22Rv1 (cell line): ENCODE results near the gene GPHN.

Experiments used
- H3K27ac ChIP-seq: fragments of 450-650 bp; 2 replicates; pipeline ENCODE4 v1.5.1; 2017
- ZFX ChIP-seq: fragments of 450-650 bp; IDR thresholded peaks from 2 replicates; pipeline ENCODE4 v1.6.1; 2017; ENCODE audit warnings: antibody characterized with exemption, borderline replicate concordance
- TF ChIP-seq, protein P1 (sequence below): fragments of 450-650 bp; IDR thresholded peaks from 2 replicates; pipeline ENCODE4 v1.5.1; 2017; ENCODE audit warnings: mild to moderate bottlenecking

The GPHN gene

DNA sequence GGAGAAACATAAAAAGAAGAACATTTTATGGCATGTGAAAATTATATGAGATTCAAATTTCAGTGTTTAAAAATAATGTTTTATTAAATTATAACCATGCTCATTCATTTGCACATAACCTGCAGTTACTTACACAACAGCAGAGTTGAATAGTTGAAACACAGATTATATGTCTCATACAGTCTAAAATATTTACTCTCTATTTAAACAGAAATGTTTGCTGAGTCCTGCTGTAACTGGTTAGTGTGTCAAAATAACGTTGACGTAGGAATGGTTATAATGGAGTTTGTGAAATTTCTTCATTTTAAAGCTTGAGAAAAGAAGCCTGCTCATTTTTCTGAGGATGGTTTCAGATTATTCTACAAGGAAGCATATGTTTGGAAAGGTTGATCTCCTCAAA lies 484.8 kb downstream of the GPHN start:
- TF ChIP-seq ZFX: no peak
- TF ChIP-seq, protein P1, sequence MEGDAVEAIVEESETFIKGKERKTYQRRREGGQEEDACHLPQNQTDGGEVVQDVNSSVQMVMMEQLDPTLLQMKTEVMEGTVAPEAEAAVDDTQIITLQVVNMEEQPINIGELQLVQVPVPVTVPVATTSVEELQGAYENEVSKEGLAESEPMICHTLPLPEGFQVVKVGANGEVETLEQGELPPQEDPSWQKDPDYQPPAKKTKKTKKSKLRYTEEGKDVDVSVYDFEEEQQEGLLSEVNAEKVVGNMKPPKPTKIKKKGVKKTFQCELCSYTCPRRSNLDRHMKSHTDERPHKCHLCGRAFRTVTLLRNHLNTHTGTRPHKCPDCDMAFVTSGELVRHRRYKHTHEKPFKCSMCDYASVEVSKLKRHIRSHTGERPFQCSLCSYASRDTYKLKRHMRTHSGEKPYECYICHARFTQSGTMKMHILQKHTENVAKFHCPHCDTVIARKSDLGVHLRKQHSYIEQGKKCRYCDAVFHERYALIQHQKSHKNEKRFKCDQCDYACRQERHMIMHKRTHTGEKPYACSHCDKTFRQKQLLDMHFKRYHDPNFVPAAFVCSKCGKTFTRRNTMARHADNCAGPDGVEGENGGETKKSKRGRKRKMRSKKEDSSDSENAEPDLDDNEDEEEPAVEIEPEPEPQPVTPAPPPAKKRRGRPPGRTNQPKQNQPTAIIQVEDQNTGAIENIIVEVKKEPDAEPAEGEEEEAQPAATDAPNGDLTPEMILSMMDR: no peak
- H3K27ac ChIP-seq: no peak overlapping the region

DNA sequence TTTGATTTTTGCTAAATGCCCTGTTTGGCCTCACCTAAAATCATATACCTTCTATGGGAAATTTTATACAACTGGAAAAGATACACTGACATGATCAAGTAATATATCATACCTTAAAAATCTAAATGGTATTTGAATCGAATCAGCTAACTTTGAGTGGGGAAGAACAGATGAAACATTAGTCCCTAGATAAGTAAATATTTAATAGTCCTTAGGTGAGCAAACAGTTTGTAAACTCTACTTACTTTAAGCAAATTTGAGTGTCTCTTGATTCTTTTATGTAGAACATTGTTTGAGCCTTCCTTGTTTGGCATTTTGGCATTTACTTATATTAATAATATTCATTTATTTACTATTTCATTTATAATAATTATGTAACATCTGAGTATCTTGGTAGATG lies 485.6 kb downstream of the GPHN start:
- no peak overlapping the region for H3K27ac ChIP-seq
- no peak for TF ChIP-seq ZFX
- TF ChIP-seq, protein P1: no peak

DNA sequence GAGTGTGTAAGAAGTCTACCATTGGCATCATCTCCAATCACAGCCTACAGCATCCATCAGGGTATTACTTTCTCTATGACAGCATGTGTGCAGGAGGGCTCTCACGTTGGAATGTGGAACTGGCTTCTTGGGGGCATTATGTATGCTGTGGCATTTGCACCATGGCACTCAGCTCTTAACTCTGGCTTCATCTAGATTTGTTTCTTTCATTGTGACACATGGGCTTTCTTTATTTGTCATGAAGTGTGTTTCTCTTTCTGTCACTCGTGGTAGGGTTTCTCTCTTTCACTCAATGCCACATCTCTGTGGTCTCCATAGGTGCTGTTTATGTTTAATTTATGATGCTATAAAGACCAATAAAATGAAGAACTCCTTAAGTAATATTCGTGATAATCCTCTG lies 490.1 kb downstream of the GPHN start:
- TF ChIP-seq, protein P1: no peak
- TF ChIP-seq ZFX: no peak
- no peak overlapping the region for H3K27ac ChIP-seq

DNA sequence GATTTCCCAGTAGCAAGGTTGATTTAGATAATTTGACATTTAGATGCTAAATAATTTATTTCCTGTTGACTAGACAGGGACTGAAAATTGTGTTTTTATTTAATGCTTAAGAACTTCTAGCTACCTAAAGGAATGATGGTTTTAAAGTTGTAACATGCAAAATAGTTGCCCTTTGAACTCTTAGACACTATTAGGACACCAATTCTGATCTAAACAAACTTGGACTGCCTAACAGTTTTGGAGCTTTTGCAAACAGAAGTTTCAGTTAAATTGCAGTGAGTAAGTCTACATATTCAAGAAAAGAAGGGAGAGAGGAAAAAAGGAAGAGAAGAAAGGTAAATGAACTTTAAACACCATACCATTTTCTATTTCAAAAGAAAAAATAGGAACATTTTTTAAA lies 492.0 kb downstream of the GPHN start:
- H3K27ac ChIP-seq: no peak overlapping the region
- TF ChIP-seq, protein P1: no peak
- TF ChIP-seq ZFX: no peak

DNA sequence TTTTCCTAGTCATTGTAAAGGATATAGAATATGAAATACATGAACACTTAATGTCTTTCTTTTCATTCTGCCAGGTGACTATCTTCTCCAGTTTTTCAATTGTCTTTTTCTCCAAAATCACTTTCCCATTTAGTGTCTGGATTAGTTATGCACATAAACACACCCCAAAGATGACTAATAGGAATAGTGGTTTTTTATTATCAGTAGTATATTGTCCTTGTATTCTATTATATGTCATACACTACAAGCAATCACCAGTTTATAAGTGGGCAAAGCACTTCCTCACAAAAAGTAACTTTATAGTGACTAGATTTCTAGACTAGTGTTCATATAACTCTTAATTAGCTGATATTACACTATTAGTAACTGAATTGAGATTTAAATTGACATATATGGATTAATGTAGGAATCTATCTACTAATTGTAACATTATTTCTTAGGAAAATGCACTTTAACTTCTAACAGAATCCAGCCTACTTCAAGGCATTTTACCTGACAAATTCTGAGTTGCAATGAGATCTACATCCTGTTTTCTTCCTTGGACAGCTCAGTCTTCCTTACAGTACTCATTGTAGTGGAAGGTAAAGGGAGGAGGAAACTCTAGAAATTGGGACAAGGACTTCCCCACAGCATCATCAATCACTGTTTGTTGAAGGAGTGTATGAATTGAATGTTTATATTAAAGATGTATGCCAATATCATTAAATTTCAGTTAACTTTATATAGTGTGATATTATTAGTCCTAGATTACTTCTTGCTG lies 495.2 kb downstream of the GPHN start:
- no peak overlapping the region for H3K27ac ChIP-seq

DNA sequence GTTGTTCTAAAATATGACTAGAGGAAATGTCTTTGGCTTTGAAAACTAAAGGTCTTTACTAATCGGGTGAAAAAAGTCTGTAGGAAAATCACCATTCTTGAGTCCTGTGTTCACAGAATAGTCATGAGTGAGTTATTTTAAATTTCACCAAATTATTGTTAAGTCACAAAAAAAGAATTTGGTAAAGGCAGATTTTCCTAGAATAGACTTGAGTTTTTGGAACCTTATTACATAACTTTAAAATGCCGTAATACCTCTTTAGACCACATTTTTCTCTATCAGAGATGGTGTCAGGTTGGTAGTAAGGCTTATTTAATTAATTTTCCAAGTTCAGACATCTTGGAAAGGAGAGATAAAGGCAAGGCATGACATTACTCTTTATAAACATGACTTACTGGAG lies 496.6 kb downstream of the GPHN start:
- H3K27ac ChIP-seq: no peak overlapping the region
- no peak for TF ChIP-seq ZFX
- TF ChIP-seq, protein P1: no peak

More for the DNA sequence above, 495.2 kb downstream of the GPHN start:
- no peak for TF ChIP-seq ZFX
- TF ChIP-seq, protein P1: no peak

DNA sequence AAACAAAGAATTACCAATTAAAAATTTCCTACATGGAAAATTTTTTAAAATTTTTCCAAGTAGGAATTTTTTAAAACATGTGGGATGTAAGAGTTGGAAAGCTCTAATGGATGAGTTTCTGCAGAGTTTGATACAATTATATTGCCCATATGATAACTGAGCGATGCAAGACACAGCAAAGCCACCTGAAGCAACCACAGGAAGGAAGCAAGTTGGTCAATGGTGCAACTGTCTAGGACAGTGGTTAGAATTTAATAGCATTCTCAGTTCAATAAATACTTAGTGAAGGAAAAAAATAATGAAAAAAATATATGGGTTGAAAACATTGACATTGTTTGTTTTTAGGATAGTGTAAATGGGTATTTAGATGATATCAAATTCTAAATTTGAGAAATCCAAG lies 502.7 kb downstream of the GPHN start:
- no peak overlapping the region for H3K27ac ChIP-seq
- no peak for TF ChIP-seq ZFX
- TF ChIP-seq, protein P1: no peak
